HG02642 (cell line): ENCODE measurements around the gene GABRR2.
A peak's percentile ranks its signal among the peaks of the same experiment; 100 is the strongest.
"Not testable (repeated sequence)": the region's sequence is repeated elsewhere in the genome, so short reads cannot be mapped to it uniquely, and the experiment has no call there.

Experiments used
- ATAC-seq: cut with Tn5 transposase; IDR thresholded peaks from one replicate; pipeline ENCODE4 v1.9.1; 2021; ENCODE audit warnings: mild to moderate bottlenecking; ENCODE audit not compliant: unreplicated experiment, poor library complexity

GABRR2 gene

GRCh38 chr6:89297695-89298351 is 17.3 kb downstream of the GABRR2 start:
- ATAC-seq: peak; percentile 92

- no peak for ATAC-seq
These were observed 19.1 kb downstream of the GABRR2 start for GRCh38 chr6:89295981-89296380.

GRCh38 chr6:89295116-89295515 is 20.0 kb downstream of the GABRR2 start:
- not testable (repeated sequence) for ATAC-seq

GRCh38 chr6:89291256-89291819 is 23.8 kb downstream of the GABRR2 start:
- ATAC-seq: no peak

GRCh38 chr6:89290401-89291155 is 24.5 kb downstream of the GABRR2 start:
- no peak for ATAC-seq

GRCh38 chr6:89289710-89290109 is 25.4 kb downstream of the GABRR2 start:
- no peak for ATAC-seq

GRCh38 chr6:89287351-89288028 is 27.6 kb downstream of the GABRR2 start:
- ATAC-seq: no peak

GRCh38 chr6:89286516-89286915 is 28.6 kb downstream of the GABRR2 start:
- ATAC-seq: no peak

- no peak for ATAC-seq
These were observed 29.9 kb downstream of the GABRR2 start for GRCh38 chr6:89284963-89285735.

- ATAC-seq: no peak
These were observed 31.0 kb downstream of the GABRR2 start for GRCh38 chr6:89284081-89284480.

- no peak for ATAC-seq
These were observed 32.4 kb downstream of the GABRR2 start for GRCh38 chr6:89282749-89283148.

GRCh38 chr6:89281779-89282246 is 33.3 kb downstream of the GABRR2 start:
- ATAC-seq: peak; percentile 90

- ATAC-seq: no peak
These were observed 36.1 kb downstream of the GABRR2 start for GRCh38 chr6:89278956-89279355.

- ATAC-seq: no peak
These were observed 39.2 kb downstream of the GABRR2 start for GRCh38 chr6:89275900-89276299.

- no peak for ATAC-seq
These were observed 41.3 kb downstream of the GABRR2 start for GRCh38 chr6:89273816-89274215.

- ATAC-seq: no peak
These were observed 42.5 kb downstream of the GABRR2 start for GRCh38 chr6:89272596-89272995.

- peak; percentile 64 for ATAC-seq
These were observed 44.0 kb downstream of the GABRR2 start for GRCh38 chr6:89270951-89271721.

GRCh38 chr6:89269981-89270380 is 45.1 kb downstream of the GABRR2 start:
- ATAC-seq: no peak

- no peak for ATAC-seq
These were observed 45.8 kb downstream of the GABRR2 start for GRCh38 chr6:89269252-89269651.
